GM12878 (cell line): ENCODE data around the gene IER3. TPM values are rescaled to one million over a fixed set of nuclear protein-coding genes. Genes with fewer than 3 reads are reported as not detected.

Experiments
- CEBPB ChIP-seq, 2 experiments: fragments of 150-350 bp in 1 of 2; IDR thresholded peaks; 2 replicates each; pipeline ENCODE4 v1.6.1; 2012 to 2014; ENCODE audit warnings: low read depth in 2 of 2, low read length in 2 of 2, borderline replicate concordance in 1 of 2, inconsistent platforms in 1 of 2
- CHD1 ChIP-seq: IDR thresholded peaks from 2 replicates; pipeline ENCODE4 v1.6.1; 2012; ENCODE audit warnings: low read depth, low read length, improper control_type of control experiment
- ESRRA ChIP-seq: IDR thresholded peaks from 2 replicates; pipeline ENCODE4 v1.6.1; 2012; ENCODE audit warnings: mild to moderate bottlenecking, low read length, improper control_type of control experiment
- ETV6 ChIP-seq, 2 experiments: fragments of 450-650 bp in 1 of 2; IDR thresholded peaks in 1 of 2; conservative IDR thresholded peaks in 1 of 2; 2 replicates each; pipeline ENCODE4 v1.6.1; 2014; ENCODE audit warnings: antibody characterized with exemption in 1 of 2, borderline replicate concordance in 1 of 2, low read depth in 1 of 2, mild to moderate bottlenecking in 1 of 2, moderate library complexity in 1 of 2
- HDAC6 ChIP-seq: fragments of 200-600 bp; sonication (generic); IDR thresholded peaks from one replicate; pipeline ENCODE4 v1.8.0; 2017; ENCODE audit warnings: antibody characterized with exemption; ENCODE audit not compliant: unreplicated experiment
- KLF5 ChIP-seq: fragments of 450-650 bp; IDR thresholded peaks from 2 replicates; pipeline ENCODE4 v1.6.1; 2014; ENCODE audit warnings: mild to moderate bottlenecking; ENCODE audit not compliant: partially characterized antibody
- MXI1 ChIP-seq: fragments of 150-350 bp; IDR thresholded peaks from 2 replicates; pipeline ENCODE4 v1.6.1; 2011; ENCODE audit warnings: low read depth, mild to moderate bottlenecking, inconsistent platforms, low read length, improper control_type of control experiment
- MYC ChIP-seq: IDR thresholded peaks from 2 replicates; pipeline ENCODE4 v1.6.1; 2011; ENCODE audit warnings: mild to moderate bottlenecking, low read length, moderate library complexity, inconsistent platforms; ENCODE audit not compliant: insufficient read depth, insufficient replicate concordance, insufficient read length, severe bottlenecking
- NRF1 ChIP-seq: conservative IDR thresholded peaks from 2 replicates; pipeline ENCODE4 v1.6.1; 2011; ENCODE audit warnings: mild to moderate bottlenecking, low read depth, low read length, improper control_type of control experiment
- PAX8 ChIP-seq: fragments of 450-650 bp; IDR thresholded peaks from 2 replicates; pipeline ENCODE4 v1.6.1; 2017; ENCODE audit warnings: mild to moderate bottlenecking, moderate library complexity
- POLR2AphosphoS5 ChIP-seq: IDR thresholded peaks from 2 replicates; pipeline ENCODE4 v1.6.1; 2011; ENCODE audit warnings: mild to moderate bottlenecking, low read length, inconsistent platforms
- SMAD1 ChIP-seq: fragments of 450-650 bp; IDR thresholded peaks from 2 replicates; pipeline ENCODE4 v1.6.1; 2018; ENCODE audit warnings: mild to moderate bottlenecking, low read depth; ENCODE audit not compliant: partially characterized antibody
- SMARCA5 ChIP-seq: fragments of 450-650 bp; IDR thresholded peaks from 2 replicates; pipeline ENCODE4 v1.6.1; 2017; ENCODE audit warnings: mild to moderate bottlenecking
- SRF ChIP-seq, 2 experiments: IDR thresholded peaks; 2 replicates each; pipeline ENCODE4 v1.6.1; 2011; ENCODE audit warnings: low read depth in 2 of 2, low read length in 2 of 2, mild to moderate bottlenecking in 1 of 2, moderate library complexity in 1 of 2
- STAT3 ChIP-seq: IDR thresholded peaks from 2 replicates; pipeline ENCODE4 v1.6.1; 2011; ENCODE audit warnings: low read depth, low read length, improper control_type of control experiment
- TAF1 ChIP-seq: IDR thresholded peaks from 2 replicates; pipeline ENCODE4 v1.6.1; 2011; ENCODE audit warnings: mild to moderate bottlenecking, low read depth, low read length, borderline replicate concordance
- ZNF384 ChIP-seq: IDR thresholded peaks from 2 replicates; pipeline ENCODE4 v1.6.1; 2012; ENCODE audit warnings: low read depth, mild to moderate bottlenecking, low read length, improper control_type of control experiment, borderline replicate concordance
- polyA plus RNA-seq, 11 experiments: library from polyadenylated mRNA; depleted of rRNA in 4 of 11; unstranded in 6 of 11; stranded (reverse) in 5 of 11; fragments of >200 nt; fragmentation: Nextera tagmentation in 4 of 11; fragmentation: Illumina TruSeq in 1 of 11; extraction: Ambion mirVana in 4 of 11; extraction: Trizol in 1 of 11; gene quantifications; 1 replicate in 1 of 11; 2 replicates in 10 of 11; pipeline versions ENCODE4 v1.2.1 to v1.2.3, GENCODE V29; 2011 to 2016; ENCODE audit warnings: inconsistent platforms in 2 of 11, missing spikeins in 2 of 11, low read depth in 1 of 11
- total RNA-seq, 4 experiments: library from RNA; depleted of rRNA in 3 of 4; stranded (reverse); fragments of >200 nt in 3 of 4; fragmentation: Illumina TruSeq in 1 of 4; extraction: Trizol in 1 of 4; gene quantifications; 2 replicates each; pipeline versions ENCODE4 v1.2.1 to v1.2.3, GENCODE V29; 2013 to 2021
- TF ChIP-seq, protein P1 (sequence below): fragments of 450-650 bp; IDR thresholded peaks from 2 replicates; pipeline ENCODE4 v1.6.1; 2014; ENCODE audit warnings: mild to moderate bottlenecking
- TF ChIP-seq, protein P2 (sequence below): IDR thresholded peaks from 2 replicates; pipeline ENCODE4 v1.6.1; 2012; ENCODE audit warnings: improper control_type of control experiment, low read depth, low read length; ENCODE audit not compliant: insufficient replicate concordance
- TF ChIP-seq, protein P3 (sequence below): fragments of 450-650 bp; formaldehyde crosslinking; IDR thresholded peaks from 2 replicates; pipeline ENCODE4 v1.5.0; 2022; ENCODE audit warnings: mild to moderate bottlenecking, missing genetic modification characterization

The IER3 gene
- total and polyA plus RNA-seq, 10 of the 15 experiments (the other 5 are each of a cell fraction or from before 2014, with no cell fraction given) = 1.9 to 100 (median 32.3) TPM

DNA sequence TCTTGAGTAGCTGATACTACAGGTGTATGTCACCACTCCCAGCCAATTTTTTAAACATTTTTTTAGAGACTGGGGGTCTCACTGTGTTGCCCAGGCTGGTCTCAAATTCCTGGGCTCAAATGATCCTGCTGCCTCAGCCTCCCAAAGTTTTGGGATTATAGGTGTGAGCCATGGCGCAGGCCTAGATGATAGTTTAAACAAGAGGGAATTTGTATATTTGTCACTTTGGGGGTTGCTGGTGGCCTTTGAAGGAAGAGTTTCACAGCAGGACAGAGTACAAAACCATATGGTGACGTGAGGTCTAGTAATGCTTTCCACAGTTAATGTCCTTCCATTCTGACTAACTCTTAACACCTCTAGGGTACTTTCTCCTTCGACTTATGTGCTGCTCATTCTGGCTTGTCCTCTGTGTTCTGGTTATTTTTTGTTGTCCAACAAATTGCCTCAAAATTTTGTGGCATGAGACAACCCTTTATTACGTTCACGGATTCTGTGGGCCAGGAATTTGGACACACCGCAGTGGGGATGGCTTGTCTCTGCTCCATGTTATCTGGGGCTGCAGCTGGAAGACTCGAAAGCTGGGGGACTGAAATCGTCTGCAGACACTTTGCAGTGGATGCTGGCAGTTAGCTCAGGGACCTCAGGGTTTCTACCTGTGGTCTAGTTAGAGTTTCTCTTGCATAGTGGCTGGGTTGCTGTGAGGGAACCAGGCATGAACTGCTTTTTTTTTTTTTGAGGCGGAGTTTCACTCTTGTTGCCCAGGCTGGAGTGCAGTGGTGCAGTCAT is 23.0 kb upstream of the IER3 start (continued):
- peak; percentile 37 for TF ChIP-seq SMAD1
- no peak for TF ChIP-seq MXI1
- TF ChIP-seq, protein P1, sequence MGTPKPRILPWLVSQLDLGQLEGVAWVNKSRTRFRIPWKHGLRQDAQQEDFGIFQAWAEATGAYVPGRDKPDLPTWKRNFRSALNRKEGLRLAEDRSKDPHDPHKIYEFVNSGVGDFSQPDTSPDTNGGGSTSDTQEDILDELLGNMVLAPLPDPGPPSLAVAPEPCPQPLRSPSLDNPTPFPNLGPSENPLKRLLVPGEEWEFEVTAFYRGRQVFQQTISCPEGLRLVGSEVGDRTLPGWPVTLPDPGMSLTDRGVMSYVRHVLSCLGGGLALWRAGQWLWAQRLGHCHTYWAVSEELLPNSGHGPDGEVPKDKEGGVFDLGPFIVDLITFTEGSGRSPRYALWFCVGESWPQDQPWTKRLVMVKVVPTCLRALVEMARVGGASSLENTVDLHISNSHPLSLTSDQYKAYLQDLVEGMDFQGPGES = no peak
- no peak for TF ChIP-seq STAT3
- peak; percentile 93 for TF ChIP-seq ZNF384
- peak; percentile 68 for TF ChIP-seq KLF5
- TF ChIP-seq CHD1 = 0 out of 2 replicates have a peak, but pooled peaks have one; percentile 47
- no peak for TF ChIP-seq ESRRA
- no peak for TF ChIP-seq PAX8
- 0 out of 2 replicates have a peak, but pooled peaks have one; percentile 45 for TF ChIP-seq SMARCA5
- TF ChIP-seq POLR2AphosphoS5 = no peak
- no peak for TF ChIP-seq MYC
- TF ChIP-seq CEBPB (IDR thresholded peaks at IDR 0.05; ENCODE audit: borderline replicate concordance in 1 of 2, low read depth in 2 of 2, low read length in 2 of 2) = no peak
- TF ChIP-seq ETV6 (conservative IDR thresholded peaks at IDR 0.05 in 1 of 2, IDR thresholded peaks at IDR 0.05 in 1 of 2; ENCODE audit: borderline replicate concordance in 1 of 2, low read depth in 1 of 2) = 0 out of 4 replicates have a peak, but pooled peaks of 1 of the 2 experiments have one; percentile 9
- TF ChIP-seq NRF1 = no peak
- TF ChIP-seq, protein P2, sequence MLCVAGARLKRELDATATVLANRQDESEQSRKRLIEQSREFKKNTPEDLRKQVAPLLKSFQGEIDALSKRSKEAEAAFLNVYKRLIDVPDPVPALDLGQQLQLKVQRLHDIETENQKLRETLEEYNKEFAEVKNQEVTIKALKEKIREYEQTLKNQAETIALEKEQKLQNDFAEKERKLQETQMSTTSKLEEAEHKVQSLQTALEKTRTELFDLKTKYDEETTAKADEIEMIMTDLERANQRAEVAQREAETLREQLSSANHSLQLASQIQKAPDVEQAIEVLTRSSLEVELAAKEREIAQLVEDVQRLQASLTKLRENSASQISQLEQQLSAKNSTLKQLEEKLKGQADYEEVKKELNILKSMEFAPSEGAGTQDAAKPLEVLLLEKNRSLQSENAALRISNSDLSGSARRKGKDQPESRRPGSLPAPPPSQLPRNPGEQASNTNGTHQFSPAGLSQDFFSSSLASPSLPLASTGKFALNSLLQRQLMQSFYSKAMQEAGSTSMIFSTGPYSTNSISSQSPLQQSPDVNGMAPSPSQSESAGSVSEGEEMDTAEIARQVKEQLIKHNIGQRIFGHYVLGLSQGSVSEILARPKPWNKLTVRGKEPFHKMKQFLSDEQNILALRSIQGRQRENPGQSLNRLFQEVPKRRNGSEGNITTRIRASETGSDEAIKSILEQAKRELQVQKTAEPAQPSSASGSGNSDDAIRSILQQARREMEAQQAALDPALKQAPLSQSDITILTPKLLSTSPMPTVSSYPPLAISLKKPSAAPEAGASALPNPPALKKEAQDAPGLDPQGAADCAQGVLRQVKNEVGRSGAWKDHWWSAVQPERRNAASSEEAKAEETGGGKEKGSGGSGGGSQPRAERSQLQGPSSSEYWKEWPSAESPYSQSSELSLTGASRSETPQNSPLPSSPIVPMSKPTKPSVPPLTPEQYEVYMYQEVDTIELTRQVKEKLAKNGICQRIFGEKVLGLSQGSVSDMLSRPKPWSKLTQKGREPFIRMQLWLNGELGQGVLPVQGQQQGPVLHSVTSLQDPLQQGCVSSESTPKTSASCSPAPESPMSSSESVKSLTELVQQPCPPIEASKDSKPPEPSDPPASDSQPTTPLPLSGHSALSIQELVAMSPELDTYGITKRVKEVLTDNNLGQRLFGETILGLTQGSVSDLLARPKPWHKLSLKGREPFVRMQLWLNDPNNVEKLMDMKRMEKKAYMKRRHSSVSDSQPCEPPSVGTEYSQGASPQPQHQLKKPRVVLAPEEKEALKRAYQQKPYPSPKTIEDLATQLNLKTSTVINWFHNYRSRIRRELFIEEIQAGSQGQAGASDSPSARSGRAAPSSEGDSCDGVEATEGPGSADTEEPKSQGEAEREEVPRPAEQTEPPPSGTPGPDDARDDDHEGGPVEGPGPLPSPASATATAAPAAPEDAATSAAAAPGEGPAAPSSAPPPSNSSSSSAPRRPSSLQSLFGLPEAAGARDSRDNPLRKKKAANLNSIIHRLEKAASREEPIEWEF = no peak
- TF ChIP-seq TAF1 = no peak; the same call in 1 of the 2 replicates
- TF ChIP-seq SRF (IDR thresholded peaks at IDR 0.05; ENCODE audit: low read depth in 2 of 2, low read length in 2 of 2) = no peak
- TF ChIP-seq, protein P3, sequence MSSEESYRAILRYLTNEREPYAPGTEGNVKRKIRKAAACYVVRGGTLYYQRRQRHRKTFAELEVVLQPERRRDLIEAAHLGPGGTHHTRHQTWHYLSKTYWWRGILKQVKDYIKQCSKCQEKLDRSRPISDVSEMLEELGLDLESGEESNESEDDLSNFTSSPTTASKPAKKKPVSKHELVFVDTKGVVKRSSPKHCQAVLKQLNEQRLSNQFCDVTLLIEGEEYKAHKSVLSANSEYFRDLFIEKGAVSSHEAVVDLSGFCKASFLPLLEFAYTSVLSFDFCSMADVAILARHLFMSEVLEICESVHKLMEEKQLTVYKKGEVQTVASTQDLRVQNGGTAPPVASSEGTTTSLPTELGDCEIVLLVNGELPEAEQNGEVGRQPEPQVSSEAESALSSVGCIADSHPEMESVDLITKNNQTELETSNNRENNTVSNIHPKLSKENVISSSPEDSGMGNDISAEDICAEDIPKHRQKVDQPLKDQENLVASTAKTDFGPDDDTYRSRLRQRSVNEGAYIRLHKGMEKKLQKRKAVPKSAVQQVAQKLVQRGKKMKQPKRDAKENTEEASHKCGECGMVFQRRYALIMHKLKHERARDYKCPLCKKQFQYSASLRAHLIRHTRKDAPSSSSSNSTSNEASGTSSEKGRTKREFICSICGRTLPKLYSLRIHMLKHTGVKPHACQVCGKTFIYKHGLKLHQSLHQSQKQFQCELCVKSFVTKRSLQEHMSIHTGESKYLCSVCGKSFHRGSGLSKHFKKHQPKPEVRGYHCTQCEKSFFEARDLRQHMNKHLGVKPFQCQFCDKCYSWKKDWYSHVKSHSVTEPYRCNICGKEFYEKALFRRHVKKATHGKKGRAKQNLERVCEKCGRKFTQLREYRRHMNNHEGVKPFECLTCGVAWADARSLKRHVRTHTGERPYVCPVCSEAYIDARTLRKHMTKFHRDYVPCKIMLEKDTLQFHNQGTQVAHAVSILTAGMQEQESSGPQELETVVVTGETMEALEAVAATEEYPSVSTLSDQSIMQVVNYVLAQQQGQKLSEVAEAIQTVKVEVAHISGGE = no peak
- no peak for TF ChIP-seq HDAC6
